ENCODE measurements around the gene CLDN3.
"Not testable (repeated sequence)": the region's sequence is repeated elsewhere in the genome, so short reads cannot be mapped to it uniquely, and the experiment has no call there.

Gene CLDN3

GRCh38 chr7:73789051-73789450, 19.0 kb upstream of the CLDN3 start:
- H3K4me3 Mint-ChIP-seq = no peak overlapping the region
- H3K27me3 Mint-ChIP-seq (ENCODE audit: low read depth) = no peaks in the 10 kb centered on the region
- no peaks in the 10 kb centered on the region for H3K4me1 Mint-ChIP-seq
- no peak overlapping the region for H3K27ac Mint-ChIP-seq
- no peak for TF ChIP-seq CTCF (IDR thresholded peaks at IDR 0.05; ENCODE audit: unreplicated experiment in 3 of 3)
- H3K36me3 Mint-ChIP-seq (ENCODE audit: low read depth) = no peaks in the 10 kb centered on the region
- H3K9me3 Mint-ChIP-seq = peaks cover 6% of the 10 kb centered on the region

GRCh38 chr7:73787786-73788048, 17.6 kb upstream of the CLDN3 start:
- not testable (repeated sequence) for H3K4me3 Mint-ChIP-seq; H3K27me3 Mint-ChIP-seq (ENCODE audit: low read depth); H3K36me3 Mint-ChIP-seq (ENCODE audit: low read depth); H3K27ac Mint-ChIP-seq; H3K4me1 Mint-ChIP-seq; H3K9me3 Mint-ChIP-seq

GRCh38 chr7:73786588-73786987, 16.5 kb upstream of the CLDN3 start:
- no peaks in the 10 kb centered on the region for H3K27me3 Mint-ChIP-seq (ENCODE audit: low read depth)
- H3K27ac Mint-ChIP-seq = no peak overlapping the region
- no peaks in the 10 kb centered on the region for H3K4me1 Mint-ChIP-seq
- H3K4me3 Mint-ChIP-seq = no peak overlapping the region
- no peak for TF ChIP-seq CTCF (IDR thresholded peaks at IDR 0.05; ENCODE audit: unreplicated experiment in 3 of 3)
- peaks cover under 1% of the 10 kb centered on the region for H3K36me3 Mint-ChIP-seq (ENCODE audit: low read depth)
- H3K9me3 Mint-ChIP-seq = peaks cover 7% of the 10 kb centered on the region

- Mint-ChIP-seq H3K4me1 (no peaks in the 10 kb centered on the region), H3K27ac (no peak overlapping the region), H3K27me3 (ENCODE audit: low read depth) (peaks cover 9% of the 10 kb centered on the region), H3K36me3 (ENCODE audit: low read depth) (peaks cover 5% of the 10 kb centered on the region), H3K9me3 (peaks cover 7% of the 10 kb centered on the region), H3K4me3 (no peak overlapping the region)
- TF ChIP-seq CTCF (IDR thresholded peaks at IDR 0.05; ENCODE audit: unreplicated experiment in 3 of 3) = no peak
These were observed 9.4 kb upstream of the CLDN3 start for GRCh38 chr7:73779517-73779916.

GRCh38 chr7:73778801-73779389, 8.8 kb upstream of the CLDN3 start:
- H3K9me3 Mint-ChIP-seq = peaks cover 7% of the 10 kb centered on the region
- H3K27me3 Mint-ChIP-seq (ENCODE audit: low read depth) = peaks cover 13% of the 10 kb centered on the region
- no peak for TF ChIP-seq CTCF (IDR thresholded peaks at IDR 0.05; ENCODE audit: unreplicated experiment in 3 of 3)
- peaks cover 5% of the 10 kb centered on the region for H3K36me3 Mint-ChIP-seq (ENCODE audit: low read depth)
- no peak overlapping the region for H3K4me3 Mint-ChIP-seq
- no peak overlapping the region for H3K27ac Mint-ChIP-seq
- H3K4me1 Mint-ChIP-seq = no peaks in the 10 kb centered on the region

- no peak for TF ChIP-seq CTCF (IDR thresholded peaks at IDR 0.05; ENCODE audit: unreplicated experiment in 3 of 3)
- H3K27me3 Mint-ChIP-seq (ENCODE audit: low read depth) = peaks cover 40% of the 10 kb centered on the region
- no peak overlapping the region for H3K4me3 Mint-ChIP-seq
- no peak overlapping the region for H3K27ac Mint-ChIP-seq
- no peaks in the 10 kb centered on the region for H3K9me3 Mint-ChIP-seq
- H3K4me1 Mint-ChIP-seq = no peaks in the 10 kb centered on the region
- H3K36me3 Mint-ChIP-seq (ENCODE audit: low read depth) = no peaks in the 10 kb centered on the region
These were observed 4.9 kb upstream of the CLDN3 start for GRCh38 chr7:73774923-73775322.

Measured in nephron (organoid).